Measurements from ENCODE around the gene FAAP100. TPM values are rescaled to one million over a fixed set of nuclear protein-coding genes. Genes with fewer than 3 reads are reported as not detected.

Gene FAAP100
- total RNA-seq, 1 donor from 2014 or later = 47.7 TPM

DNA sequence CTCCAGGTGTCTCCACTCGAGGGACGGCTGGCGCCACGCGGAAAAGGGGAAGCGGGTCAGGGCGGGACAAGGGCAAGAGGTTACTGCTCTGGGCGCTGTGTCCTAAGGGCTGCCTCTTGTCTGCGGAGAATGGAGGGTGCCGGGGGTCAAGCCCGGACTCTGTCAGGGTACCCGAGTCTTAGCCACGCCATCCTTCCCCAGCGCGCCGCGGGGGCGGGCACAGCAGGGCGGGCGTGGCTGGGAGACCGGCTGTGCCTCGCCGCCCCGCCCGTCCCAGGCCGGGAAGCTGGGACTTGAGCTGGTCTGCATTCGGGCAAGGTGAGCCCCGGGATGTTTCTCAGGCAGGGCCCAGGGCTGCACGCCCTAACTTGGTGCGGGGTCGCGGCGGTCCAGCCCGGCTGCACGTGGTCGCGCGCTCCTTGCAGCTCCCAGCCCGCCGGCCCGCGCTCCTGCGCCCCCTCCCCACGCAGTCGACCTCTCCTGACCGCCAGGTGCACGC is 33.3 kb downstream of the FAAP100 start:
- no peak for DNase-seq (ENCODE audit: low spot score, unreplicated experiment)
- peaks cover 22% of the 10 kb centered on the region for H3K27me3 Mint-ChIP-seq

DNA sequence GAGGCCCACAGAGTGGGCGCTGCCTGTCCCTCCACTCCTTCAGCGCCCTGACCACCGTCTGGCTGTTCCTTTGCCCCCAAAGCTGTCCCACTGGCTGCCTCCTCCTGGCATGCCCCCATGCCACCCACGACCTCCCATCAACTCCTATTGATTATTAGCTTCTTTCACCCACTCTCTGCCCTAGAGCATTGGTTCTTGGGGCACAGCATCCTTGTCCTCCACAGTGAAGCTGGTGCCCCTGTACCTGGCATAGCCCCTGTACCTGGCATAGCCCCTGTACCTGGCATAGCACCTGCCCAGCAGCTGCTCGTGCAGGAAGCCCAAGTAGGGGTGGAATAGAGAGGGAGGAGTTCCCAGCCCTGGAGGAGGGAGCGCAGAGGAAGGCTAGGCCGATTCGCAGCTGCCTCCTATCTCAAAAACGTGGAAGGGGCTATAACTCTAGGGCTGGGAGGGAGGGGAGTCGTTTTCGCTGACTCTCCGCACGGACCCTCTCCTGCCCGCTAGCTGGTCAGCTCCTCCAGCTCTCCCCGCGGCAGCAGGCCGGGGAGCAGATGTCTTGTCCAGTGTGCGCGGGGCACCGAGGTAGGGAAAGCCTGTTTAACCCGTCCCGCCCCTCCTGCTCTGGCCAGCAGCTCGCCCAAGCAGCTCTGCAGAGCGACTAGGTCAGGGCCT is 33.9 kb downstream of the FAAP100 start:
- DNase-seq (ENCODE audit: low spot score, unreplicated experiment) = no peak
- Mint-ChIP-seq H3K27me3 (peaks cover 22% of the 10 kb centered on the region), H3K27ac (peak overlapping the region; percentile 78), H3K36me3 (ENCODE audit: insufficient read depth) (peaks cover 1% of the 10 kb centered on the region), H3K4me3 (ENCODE audit: low read depth) (peak overlapping the region; percentile 59), H3K9me3 (ENCODE audit: low read depth) (no peaks in the 10 kb centered on the region), H3K4me1 (ENCODE audit: low read depth) (peaks cover 11% of the 10 kb centered on the region)
- TF ChIP-seq, protein P1, sequence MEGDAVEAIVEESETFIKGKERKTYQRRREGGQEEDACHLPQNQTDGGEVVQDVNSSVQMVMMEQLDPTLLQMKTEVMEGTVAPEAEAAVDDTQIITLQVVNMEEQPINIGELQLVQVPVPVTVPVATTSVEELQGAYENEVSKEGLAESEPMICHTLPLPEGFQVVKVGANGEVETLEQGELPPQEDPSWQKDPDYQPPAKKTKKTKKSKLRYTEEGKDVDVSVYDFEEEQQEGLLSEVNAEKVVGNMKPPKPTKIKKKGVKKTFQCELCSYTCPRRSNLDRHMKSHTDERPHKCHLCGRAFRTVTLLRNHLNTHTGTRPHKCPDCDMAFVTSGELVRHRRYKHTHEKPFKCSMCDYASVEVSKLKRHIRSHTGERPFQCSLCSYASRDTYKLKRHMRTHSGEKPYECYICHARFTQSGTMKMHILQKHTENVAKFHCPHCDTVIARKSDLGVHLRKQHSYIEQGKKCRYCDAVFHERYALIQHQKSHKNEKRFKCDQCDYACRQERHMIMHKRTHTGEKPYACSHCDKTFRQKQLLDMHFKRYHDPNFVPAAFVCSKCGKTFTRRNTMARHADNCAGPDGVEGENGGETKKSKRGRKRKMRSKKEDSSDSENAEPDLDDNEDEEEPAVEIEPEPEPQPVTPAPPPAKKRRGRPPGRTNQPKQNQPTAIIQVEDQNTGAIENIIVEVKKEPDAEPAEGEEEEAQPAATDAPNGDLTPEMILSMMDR (IDR thresholded peaks at IDR 0.05; ENCODE audit: unreplicated experiment) = no peak

More for the DNA sequence above, 33.3 kb downstream of the FAAP100 start:
- H3K9me3 Mint-ChIP-seq (ENCODE audit: low read depth) = no peaks in the 10 kb centered on the region
- H3K36me3 Mint-ChIP-seq (ENCODE audit: insufficient read depth) = peaks cover 1% of the 10 kb centered on the region
- peak overlapping the region; percentile 78 for H3K27ac Mint-ChIP-seq
- TF ChIP-seq, protein P1 (IDR thresholded peaks at IDR 0.05; ENCODE audit: unreplicated experiment) = no peak
- peaks cover 12% of the 10 kb centered on the region for H3K4me1 Mint-ChIP-seq (ENCODE audit: low read depth)
- peak overlapping the region; percentile 59 for H3K4me3 Mint-ChIP-seq (ENCODE audit: low read depth)

DNA sequence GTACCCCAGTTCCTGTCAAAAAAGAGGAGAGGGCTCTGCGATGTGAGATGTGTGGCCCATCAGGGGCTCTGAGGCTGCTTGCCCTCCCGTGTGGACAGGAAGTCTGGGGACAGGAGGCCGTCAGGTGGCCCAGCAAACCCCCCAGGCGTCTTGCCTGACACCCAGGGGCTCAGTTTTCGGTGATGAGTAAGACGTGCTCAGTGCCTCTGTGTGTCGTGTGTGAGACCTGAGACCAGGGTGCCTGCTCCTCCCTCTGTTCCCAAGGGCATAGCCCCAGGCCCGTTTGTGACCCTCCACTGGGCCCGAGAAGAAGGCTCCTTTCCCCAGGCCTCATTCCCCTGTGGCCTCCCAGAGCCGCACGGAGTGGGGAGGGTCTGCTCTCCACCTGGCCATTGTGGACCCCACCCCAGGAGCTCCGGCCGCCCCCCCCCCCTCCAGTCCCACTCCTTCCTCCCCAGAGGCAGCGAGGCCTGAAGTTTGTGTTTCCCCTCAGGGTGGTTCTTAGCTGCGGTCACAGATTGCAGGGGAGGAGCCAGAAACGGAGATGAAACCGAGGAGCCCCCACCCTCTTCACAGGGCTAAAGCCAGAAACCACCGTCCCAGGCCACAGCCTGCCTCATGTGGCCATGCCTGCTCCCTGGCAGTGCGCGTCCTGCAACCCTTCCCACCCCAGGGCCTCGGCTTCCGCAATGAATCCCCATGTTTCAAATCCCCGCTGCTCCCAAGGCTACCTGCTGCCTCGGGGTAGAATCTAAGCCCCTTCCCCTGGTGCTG is 34.6 kb downstream of the FAAP100 start:
- H3K27ac Mint-ChIP-seq = no peak overlapping the region
- TF ChIP-seq, protein P1 (IDR thresholded peaks at IDR 0.05; ENCODE audit: unreplicated experiment) = no peak
- H3K4me3 Mint-ChIP-seq (ENCODE audit: low read depth) = peak overlapping the region; percentile 59
- H3K4me1 Mint-ChIP-seq (ENCODE audit: low read depth) = peaks cover 10% of the 10 kb centered on the region
- peaks cover 1% of the 10 kb centered on the region for H3K36me3 Mint-ChIP-seq (ENCODE audit: insufficient read depth)
- H3K27me3 Mint-ChIP-seq = peaks cover 17% of the 10 kb centered on the region
- H3K9me3 Mint-ChIP-seq (ENCODE audit: low read depth) = no peaks in the 10 kb centered on the region
- peak; percentile 10 for DNase-seq (ENCODE audit: low spot score, unreplicated experiment)

DNA sequence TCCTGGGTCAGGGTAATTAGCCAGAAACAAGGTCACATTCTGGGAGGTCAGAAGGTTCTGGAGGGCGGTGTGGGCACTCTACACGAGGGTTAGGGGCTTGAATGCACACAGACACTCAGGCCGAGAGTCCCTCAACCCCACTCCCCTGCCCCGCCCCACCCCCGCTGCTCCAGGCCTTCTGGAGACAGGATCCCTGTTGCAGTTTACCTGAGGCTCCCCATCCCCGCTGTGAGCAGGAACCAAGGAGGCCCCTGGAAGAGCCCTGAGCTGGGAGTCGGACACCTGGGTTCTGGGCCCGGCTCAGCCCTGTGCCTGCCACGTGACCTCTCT is 35.2 kb downstream of the FAAP100 start:
- Mint-ChIP-seq H3K36me3 (ENCODE audit: insufficient read depth) (peaks cover 3% of the 10 kb centered on the region), H3K27ac (peak overlapping the region; percentile 56), H3K9me3 (ENCODE audit: low read depth) (no peaks in the 10 kb centered on the region), H3K27me3 (peaks cover 13% of the 10 kb centered on the region), H3K4me3 (ENCODE audit: low read depth) (peak overlapping the region; percentile 85), H3K4me1 (ENCODE audit: low read depth) (peaks cover 10% of the 10 kb centered on the region)
- TF ChIP-seq, protein P1 (IDR thresholded peaks at IDR 0.05; ENCODE audit: unreplicated experiment) = no peak
- no peak for DNase-seq (ENCODE audit: low spot score, unreplicated experiment)

DNA sequence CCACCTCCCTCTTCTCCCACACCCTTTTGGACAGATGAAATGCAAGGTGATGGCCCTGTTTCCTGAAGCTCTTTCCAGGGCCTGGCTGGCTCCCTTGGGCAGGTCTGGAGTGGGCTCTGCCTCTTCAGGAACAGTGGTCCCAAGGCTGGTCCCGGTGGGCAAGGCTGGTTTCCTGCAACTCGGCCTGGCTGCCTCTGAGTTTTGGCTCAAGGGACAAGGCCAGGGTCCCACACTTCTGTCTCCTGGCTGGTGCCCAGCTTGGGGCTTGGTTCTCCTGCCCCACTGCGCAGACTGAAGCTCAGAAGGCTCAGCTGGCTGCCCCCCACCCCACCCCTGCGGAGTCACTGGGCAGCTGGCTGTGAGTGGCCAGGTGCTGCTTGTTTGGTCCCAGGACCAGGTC is 35.7 kb downstream of the FAAP100 start:
- H3K27me3 Mint-ChIP-seq = peaks cover 9% of the 10 kb centered on the region
- H3K4me3 Mint-ChIP-seq (ENCODE audit: low read depth) = peak overlapping the region; percentile 85
- H3K4me1 Mint-ChIP-seq (ENCODE audit: low read depth) = peaks cover 13% of the 10 kb centered on the region
- peaks cover 8% of the 10 kb centered on the region for H3K36me3 Mint-ChIP-seq (ENCODE audit: insufficient read depth)
- TF ChIP-seq, protein P1 (IDR thresholded peaks at IDR 0.05; ENCODE audit: unreplicated experiment) = no peak
- H3K9me3 Mint-ChIP-seq (ENCODE audit: low read depth) = no peaks in the 10 kb centered on the region
- peak; percentile 9 for DNase-seq (ENCODE audit: low spot score, unreplicated experiment)
- H3K27ac Mint-ChIP-seq = peak overlapping the region; percentile 56

All from progenitor cell of endocrine pancreas (in vitro differentiated cells).